Sigmoid colon (tissue), 4 donors: ENCODE data around the gene LIMK2.

Source experiments
- CTCF ChIP-seq, 4 experiments: fragments of 450-650 bp in 3 of 4; fragments of 200-600 bp in 1 of 4; IDR thresholded peaks; one replicate each; pipeline ENCODE4 v1.5.1; 2016 to 2019; ENCODE audit warnings: antibody characterized with exemption in 4 of 4, mild to moderate bottlenecking in 3 of 4, moderate library complexity in 2 of 4
- EP300 ChIP-seq, 4 donors: sonication (generic); formaldehyde crosslinking; IDR thresholded peaks; one replicate each; pipeline ENCODE4 v1.6.1; 2017; ENCODE audit warnings: antibody characterized with exemption in 4 of 4
- POLR2A ChIP-seq, 2 donors: fragments of 450-650 bp; IDR thresholded peaks; one replicate each; pipeline ENCODE4 v1.6.1; 2016; ENCODE audit warnings: antibody characterized with exemption in 2 of 2, mild to moderate bottlenecking in 2 of 2, moderate library complexity in 2 of 2

GRCh38 chr22:31199187-31199586, 12.9 kb upstream of the LIMK2 start:
- no peak for TF ChIP-seq CTCF (IDR thresholded peaks at IDR 0.05)
- TF ChIP-seq POLR2A (IDR thresholded peaks at IDR 0.05) = no peak
- no peak for TF ChIP-seq EP300 (IDR thresholded peaks at IDR 0.05)
